Muscle layer of colon (tissue), 2 donors: ENCODE measurements around the gene GZF1.
A peak's percentile ranks its signal among the peaks of the same experiment; 100 is the strongest.

Source experiments
- H3K27ac ChIP-seq: one replicate; pipeline ENCODE4 v1.7.0; 2013; ENCODE audit warnings: low read depth, mild to moderate bottlenecking, low read length, moderate library complexity
- H3K27me3 ChIP-seq, 2 donors: one replicate each; pipeline ENCODE4 v1.7.0; 2013; ENCODE audit warnings: low read length in 2 of 2, mild to moderate bottlenecking in 2 of 2; ENCODE audit not compliant: insufficient read depth in 2 of 2, control insufficient read depth in 1 of 2
- H3K36me3 ChIP-seq: one replicate; pipeline ENCODE4 v1.7.0; 2013; ENCODE audit warnings: mild to moderate bottlenecking, low read length; ENCODE audit not compliant: insufficient read depth
- H3K4me1 ChIP-seq: one replicate; pipeline ENCODE4 v1.7.0; 2013; ENCODE audit warnings: mild to moderate bottlenecking, low read length; ENCODE audit not compliant: insufficient read depth
- H3K4me3 ChIP-seq, 2 donors: one replicate each; pipeline ENCODE4 v1.7.0; 2013; ENCODE audit warnings: low read length in 2 of 2, low read depth in 1 of 2, mild to moderate bottlenecking in 1 of 2, moderate library complexity in 1 of 2
- H3K9ac ChIP-seq: one replicate; pipeline ENCODE4 v1.7.0; 2013; ENCODE audit warnings: low read length
- H3K9me3 ChIP-seq: one replicate; pipeline ENCODE4 v1.7.0; 2013; ENCODE audit warnings: mild to moderate bottlenecking, low read length
- donor health status: abdominal sarcoma.
- donor health status: Adenocarcinoma of cecum.

The GZF1 gene

GRCh38 chr20:23361476-23362391 is at the start of gene GZF1:
Gene GZF1 (plus strand): TSS chr20:23362182. CDS start chr20:23364384, 2,202 bp downstream.
- no peaks in the 10 kb centered on the region for H3K9me3 ChIP-seq
- peaks cover 12% of the 10 kb centered on the region for H3K36me3 ChIP-seq
- H3K27me3 ChIP-seq, result no peaks in the 10 kb centered on the region
- H3K4me1 ChIP-seq, result peaks cover 49% of the 10 kb centered on the region
- peak within 1 kb of the TSS; percentile 75 to 80 for H3K4me3 ChIP-seq
- H3K9ac ChIP-seq, result peak within 1 kb of the TSS; percentile 89
- H3K27ac ChIP-seq, result peak within 1 kb of the TSS; percentile 92

- Histone ChIP-seq H3K4me3 (no peak overlapping the region), H3K36me3 (no peaks in the 10 kb centered on the region), H3K4me1 (no peaks in the 10 kb centered on the region), H3K27me3 (no peaks in the 10 kb centered on the region), H3K9ac (no peak overlapping the region), H3K27ac (no peak overlapping the region), H3K9me3 (no peaks in the 10 kb centered on the region)
These were observed 48.7 kb upstream of the GZF1 start for GRCh38 chr20:23313271-23313670.

- H3K4me1 ChIP-seq, result no peaks in the 10 kb centered on the region
- H3K9ac ChIP-seq, result no peak overlapping the region
- H3K27ac ChIP-seq, result no peak overlapping the region
These were observed 47.3 kb upstream of the GZF1 start for GRCh38 chr20:23314699-23315098.

GRCh38 chr20:23315099-23315498 is 46.9 kb upstream of the GZF1 start:
- no peak overlapping the region for H3K27ac ChIP-seq
- no peaks in the 10 kb centered on the region for H3K36me3 ChIP-seq
- H3K9me3 ChIP-seq, result no peaks in the 10 kb centered on the region
- no peak overlapping the region for H3K4me3 ChIP-seq
- no peaks in the 10 kb centered on the region for H3K27me3 ChIP-seq
- no peaks in the 10 kb centered on the region for H3K4me1 ChIP-seq
- H3K9ac ChIP-seq, result no peak overlapping the region

More at GRCh38 chr20:23314699-23315098, 47.3 kb upstream of the GZF1 start:
- Histone ChIP-seq H3K4me3 (no peak overlapping the region), H3K9me3 (no peaks in the 10 kb centered on the region), H3K36me3 (no peaks in the 10 kb centered on the region), H3K27me3 (no peaks in the 10 kb centered on the region)

- Histone ChIP-seq H3K27ac (no peak overlapping the region), H3K27me3 (no peaks in the 10 kb centered on the region), H3K36me3 (no peaks in the 10 kb centered on the region), H3K9me3 (no peaks in the 10 kb centered on the region), H3K9ac (no peak overlapping the region), H3K4me1 (no peaks in the 10 kb centered on the region), H3K4me3 (no peak overlapping the region)
These were observed 45.4 kb upstream of the GZF1 start for GRCh38 chr20:23316626-23317025.

- Histone ChIP-seq H3K4me1 (no peaks in the 10 kb centered on the region), H3K4me3 (no peak overlapping the region), H3K27me3 (no peaks in the 10 kb centered on the region), H3K9me3 (no peaks in the 10 kb centered on the region), H3K9ac (no peak overlapping the region), H3K36me3 (no peaks in the 10 kb centered on the region), H3K27ac (no peak overlapping the region)
These were observed 44.9 kb upstream of the GZF1 start for GRCh38 chr20:23317081-23317480.

- Histone ChIP-seq H3K27me3 (no peaks in the 10 kb centered on the region), H3K27ac (no peak overlapping the region)
These were observed 43.6 kb upstream of the GZF1 start for GRCh38 chr20:23318347-23318746.

GRCh38 chr20:23320317-23320716 is 41.7 kb upstream of the GZF1 start:
- Histone ChIP-seq H3K9ac (no peak overlapping the region), H3K4me1 (no peaks in the 10 kb centered on the region), H3K36me3 (no peaks in the 10 kb centered on the region), H3K27me3 (no peaks in the 10 kb centered on the region), H3K4me3 (no peak overlapping the region), H3K9me3 (no peaks in the 10 kb centered on the region), H3K27ac (no peak overlapping the region)

More at GRCh38 chr20:23318347-23318746, 43.6 kb upstream of the GZF1 start:
- H3K4me3 ChIP-seq, result no peak overlapping the region
- H3K4me1 ChIP-seq, result no peaks in the 10 kb centered on the region
- H3K9me3 ChIP-seq, result no peaks in the 10 kb centered on the region
- no peak overlapping the region for H3K9ac ChIP-seq
- no peaks in the 10 kb centered on the region for H3K36me3 ChIP-seq

GRCh38 chr20:23325107-23325506 is 36.9 kb upstream of the GZF1 start:
- no peak overlapping the region for H3K9ac ChIP-seq
- no peaks in the 10 kb centered on the region for H3K4me1 ChIP-seq
- no peaks in the 10 kb centered on the region for H3K36me3 ChIP-seq
- H3K9me3 ChIP-seq, result no peaks in the 10 kb centered on the region
- no peak overlapping the region for H3K27ac ChIP-seq
- H3K4me3 ChIP-seq, result no peak overlapping the region
- no peaks in the 10 kb centered on the region for H3K27me3 ChIP-seq

- Histone ChIP-seq H3K27ac (no peak overlapping the region), H3K9ac (no peak overlapping the region), H3K27me3 (no peaks in the 10 kb centered on the region), H3K4me3 (no peak overlapping the region), H3K4me1 (no peaks in the 10 kb centered on the region), H3K36me3 (no peaks in the 10 kb centered on the region), H3K9me3 (no peaks in the 10 kb centered on the region)
These were observed 35.2 kb upstream of the GZF1 start for GRCh38 chr20:23326774-23327173.

GRCh38 chr20:23327617-23328333 is 34.2 kb upstream of the GZF1 start:
- H3K9ac ChIP-seq, result no peak overlapping the region
- H3K27ac ChIP-seq, result no peak overlapping the region
- no peaks in the 10 kb centered on the region for H3K4me1 ChIP-seq
- no peaks in the 10 kb centered on the region for H3K36me3 ChIP-seq
- H3K9me3 ChIP-seq, result no peaks in the 10 kb centered on the region
- H3K27me3 ChIP-seq, result no peaks in the 10 kb centered on the region
- H3K4me3 ChIP-seq, result no peak overlapping the region
